Loucy (cell line): Measurements from ENCODE around the gene VSTM2B.
"Not testable (repeated sequence)": the region's sequence is repeated elsewhere in the genome, so short reads cannot be mapped to it uniquely, and the experiment has no call there.

Experiments used
- CTCF ChIP-seq: fragments of 200-600 bp; sonication (generic); conservative IDR thresholded peaks from 2 replicates; pipeline ENCODE4 v1.5.1; 2014; ENCODE audit warnings: mild to moderate bottlenecking, antibody characterized with exemption, low read length
- EZH2phosphoT487 ChIP-seq: fragments of 200-600 bp; IDR thresholded peaks from 2 replicates; pipeline ENCODE4 v1.6.1; 2018; ENCODE audit warnings: antibody characterized with exemption, mild to moderate bottlenecking, moderate library complexity, borderline replicate concordance

GRCh38 chr19:29486961-29487360 is 38.8 kb upstream of the VSTM2B start:
- TF ChIP-seq CTCF, EZH2phosphoT487: not testable (repeated sequence)
